GM18508 (cell line): ENCODE measurements around the gene CUX1.

ENCODE experiments used
- ATAC-seq: cut with Tn5 transposase; IDR thresholded peaks from one replicate; pipeline ENCODE4 v1.9.1; 2021; ENCODE audit warnings: moderate number of reproducible peaks; ENCODE audit not compliant: insufficient read depth, unreplicated experiment

CUX1 gene

GRCh38 chr7:102236592-102237287, 419.3 kb downstream of the CUX1 start:
- ATAC-seq, result no peak

GRCh38 chr7:102239206-102239820, 421.9 kb downstream of the CUX1 start:
- no peak for ATAC-seq

GRCh38 chr7:102241431-102241830, 424.0 kb downstream of the CUX1 start:
- no peak for ATAC-seq

GRCh38 chr7:102244601-102245000, 427.2 kb downstream of the CUX1 start:
- ATAC-seq, result no peak

GRCh38 chr7:102248081-102248455, 430.6 kb downstream of the CUX1 start:
- ATAC-seq, result no peak

- ATAC-seq, result no peak
These were observed 431.3 kb downstream of the CUX1 start for GRCh38 chr7:102248456-102249395.

- no peak for ATAC-seq
These were observed 434.3 kb downstream of the CUX1 start for GRCh38 chr7:102251531-102252365.

GRCh38 chr7:102252366-102252982, 435.0 kb downstream of the CUX1 start:
- no peak for ATAC-seq

- no peak for ATAC-seq
These were observed 435.9 kb downstream of the CUX1 start for GRCh38 chr7:102253066-102253972.

- ATAC-seq, result no peak
These were observed 436.5 kb downstream of the CUX1 start for GRCh38 chr7:102253973-102254370.

- ATAC-seq, result no peak
These were observed 437.1 kb downstream of the CUX1 start for GRCh38 chr7:102254521-102254920.

- ATAC-seq, result no peak
These were observed 438.1 kb downstream of the CUX1 start for GRCh38 chr7:102255501-102255900.

- ATAC-seq, result no peak
These were observed 438.5 kb downstream of the CUX1 start for GRCh38 chr7:102255916-102256315.

GRCh38 chr7:102258073-102258748, 440.8 kb downstream of the CUX1 start:
- ATAC-seq, result no peak

GRCh38 chr7:102258749-102259107, 441.3 kb downstream of the CUX1 start:
- ATAC-seq, result no peak

- ATAC-seq, result no peak
These were observed 443.4 kb downstream of the CUX1 start for GRCh38 chr7:102260856-102261255.

- ATAC-seq, result no peak
These were observed 444.0 kb downstream of the CUX1 start for GRCh38 chr7:102261451-102261850.

GRCh38 chr7:102262546-102262945, 445.1 kb downstream of the CUX1 start:
- no peak for ATAC-seq
